HG02678 (cell line): ENCODE data around the gene SERF2.
"Not testable (repeated sequence)": the region's sequence is repeated elsewhere in the genome, so short reads cannot be mapped to it uniquely, and the experiment has no call there.

Experiments used
- ATAC-seq: cut with Tn5 transposase; IDR thresholded peaks from one replicate; pipeline ENCODE4 v1.9.1; 2021; ENCODE audit warnings: mild to moderate bottlenecking, moderate library complexity; ENCODE audit not compliant: unreplicated experiment

The SERF2 gene

GRCh38 chr15:43828061-43828657 is 36.0 kb downstream of the SERF2 start:
- no peak for ATAC-seq

- not testable (repeated sequence) for ATAC-seq
Observed at GRCh38 chr15:43829951-43830540, 37.9 kb downstream of the SERF2 start.

- not testable (repeated sequence) for ATAC-seq
Observed at GRCh38 chr15:43830691-43831275, 38.7 kb downstream of the SERF2 start.

- ATAC-seq: not testable (repeated sequence)
Observed at GRCh38 chr15:43831519-43832052, 39.5 kb downstream of the SERF2 start.

GRCh38 chr15:43832485-43832884 is 40.4 kb downstream of the SERF2 start:
- ATAC-seq: not testable (repeated sequence)

- no peak for ATAC-seq
Observed at GRCh38 chr15:43845421-43845820, 53.3 kb downstream of the SERF2 start.
